ENCODE results near the gene NCOA6. TPM values are rescaled to one million over a fixed set of nuclear protein-coding genes. Genes with fewer than 3 reads are reported as not detected.

The NCOA6 gene
- total RNA-seq, 4 donors from 2014 or later: 15.8 to 25.9 (median 20.3) TPM

GRCh38 chr20:34673412-34673811 lies 152.0 kb downstream of the NCOA6 start:
- DNase-seq (ENCODE audit: low spot score) (no peak), ATAC-seq (ENCODE audit: low FRiP score) (no peak)
- TF ChIP-seq CTCF (IDR thresholded peaks at IDR 0.05): no peak

GRCh38 chr20:34669094-34669493 lies 156.4 kb downstream of the NCOA6 start:
- ATAC-seq (ENCODE audit: low FRiP score) (no peak), DNase-seq (ENCODE audit: low spot score) (no peak)
- no peak for TF ChIP-seq CTCF (IDR thresholded peaks at IDR 0.05)

Small RNA genes within 50 kb of the gene (small RNA-seq; reads per million reads assigned to genes)
- gene AL118520.1: not detected

Other genes with a start within 250 kb of the NCOA6 start
- gene PIGU, start 148.6 kb downstream of the NCOA6 start, total RNA-seq: 10 to 100 TPM; 10.2 to 16.8 (median 14.2) TPM
- gene TP53INP2, start 121.3 kb downstream of the NCOA6 start, total RNA-seq: 10 to 100 TPM in 3 of 4 donors, 1 to 10 TPM in 1; 8.6 to 19.7 (median 15.1) TPM
- gene GGT7, start 47.2 kb upstream of the NCOA6 start, total RNA-seq: 10 to 100 TPM in 2 of 4 donors, 1 to 10 TPM in 2; 8.5 to 13.2 (median 11.2) TPM
- 100 to 1,000 TPM in 2 of 4 donors, 10 to 100 TPM in 2; 72.4 to 119 (median 102) TPM for gene ACSS2, start 51.0 kb upstream of the NCOA6 start, total RNA-seq
- 10 to 100 TPM; 32.1 to 39.6 (median 33.2) TPM for gene GSS, start 130.2 kb upstream of the NCOA6 start, total RNA-seq
- gene MYH7B, start 130.2 kb upstream of the NCOA6 start, total RNA-seq: under 1 TPM; 0.19 to 0.56 (median 0.40) TPM

Measured in omental fat pad (tissue), 4 donors.